Non-pigmented ciliary epithelial cell (primary cell): ENCODE results near the gene CYP2A6.
"Not testable (repeated sequence)": the region's sequence is repeated elsewhere in the genome, so short reads cannot be mapped to it uniquely, and the experiment has no call there.

ENCODE experiments used
- DNase-seq: peaks from one replicate; pipeline ENCODE4 v3.0.0-alpha.2; 2010; ENCODE audit warnings: low read depth

CYP2A6 gene

GRCh38 chr19:40843653-40844052 is 6.6 kb downstream of the CYP2A6 start:
- DNase-seq = not testable (repeated sequence)

- not testable (repeated sequence) for DNase-seq
Observed at GRCh38 chr19:40842997-40843652, 7.1 kb downstream of the CYP2A6 start.

GRCh38 chr19:40842012-40842411 is 8.2 kb downstream of the CYP2A6 start:
- not testable (repeated sequence) for DNase-seq

- not testable (repeated sequence) for DNase-seq
Observed at GRCh38 chr19:40838477-40838876, 11.8 kb downstream of the CYP2A6 start.

GRCh38 chr19:40836754-40837429 is 13.4 kb downstream of the CYP2A6 start:
- DNase-seq = no peak

- not testable (repeated sequence) for DNase-seq
Observed at GRCh38 chr19:40833728-40834533, 16.3 kb downstream of the CYP2A6 start.

GRCh38 chr19:40832431-40832790 is 17.8 kb downstream of the CYP2A6 start:
- not testable (repeated sequence) for DNase-seq

GRCh38 chr19:40831502-40832430 is 18.5 kb downstream of the CYP2A6 start:
- peak; percentile 55 for DNase-seq

- DNase-seq = not testable (repeated sequence)
Observed at GRCh38 chr19:40830741-40831140, 19.5 kb downstream of the CYP2A6 start.

GRCh38 chr19:40829205-40829604 is 21.0 kb downstream of the CYP2A6 start:
- no peak for DNase-seq

- no peak for DNase-seq
Observed at GRCh38 chr19:40827386-40828247, 22.6 kb downstream of the CYP2A6 start.

GRCh38 chr19:40826699-40827385 is 23.4 kb downstream of the CYP2A6 start:
- not testable (repeated sequence) for DNase-seq

- not testable (repeated sequence) for DNase-seq
Observed at GRCh38 chr19:40826312-40826698, 23.9 kb downstream of the CYP2A6 start.

- not testable (repeated sequence) for DNase-seq
Observed at GRCh38 chr19:40825460-40826095, 24.7 kb downstream of the CYP2A6 start.

GRCh38 chr19:40824916-40825315 is 25.3 kb downstream of the CYP2A6 start:
- not testable (repeated sequence) for DNase-seq

- not testable (repeated sequence) for DNase-seq
Observed at GRCh38 chr19:40822704-40823553, 27.3 kb downstream of the CYP2A6 start.

- no peak for DNase-seq
Observed at GRCh38 chr19:40822161-40822560, 28.1 kb downstream of the CYP2A6 start.

- DNase-seq = not testable (repeated sequence)
Observed at GRCh38 chr19:40819479-40820234, 30.6 kb downstream of the CYP2A6 start.
